HUES6 (cell line): ENCODE results near the gene TRIM68.

Experiments
- H3K27ac ChIP-seq: 2 replicates; pipeline ENCODE4 v1.7.0; 2013; ENCODE audit warnings: low read depth, mild to moderate bottlenecking, low read length, inconsistent platforms
- H3K27me3 ChIP-seq: 2 replicates; pipeline ENCODE4 v1.6.1; 2013; ENCODE audit warnings: low read length; ENCODE audit not compliant: control insufficient read depth, insufficient read depth
- H3K36me3 ChIP-seq: 2 replicates; pipeline ENCODE4 v1.6.1; 2013; ENCODE audit warnings: low read length; ENCODE audit not compliant: control insufficient read depth, insufficient read depth
- H3K4me1 ChIP-seq: 2 replicates; pipeline ENCODE4 v1.6.1; 2013; ENCODE audit warnings: low read length; ENCODE audit not compliant: control insufficient read depth, insufficient read depth
- H3K4me3 ChIP-seq: 2 replicates; pipeline ENCODE4 v1.5.1; 2013; ENCODE audit warnings: low read depth, low read length
- H3K9ac ChIP-seq: one replicate; pipeline ENCODE4 v1.6.1; 2013; ENCODE audit warnings: mild to moderate bottlenecking, low read length
- H3K9me3 ChIP-seq: 2 replicates; pipeline ENCODE4 v1.6.1; 2013; ENCODE audit warnings: low read depth, low read length; ENCODE audit not compliant: control insufficient read depth, insufficient read depth

The TRIM68 gene

DNA sequence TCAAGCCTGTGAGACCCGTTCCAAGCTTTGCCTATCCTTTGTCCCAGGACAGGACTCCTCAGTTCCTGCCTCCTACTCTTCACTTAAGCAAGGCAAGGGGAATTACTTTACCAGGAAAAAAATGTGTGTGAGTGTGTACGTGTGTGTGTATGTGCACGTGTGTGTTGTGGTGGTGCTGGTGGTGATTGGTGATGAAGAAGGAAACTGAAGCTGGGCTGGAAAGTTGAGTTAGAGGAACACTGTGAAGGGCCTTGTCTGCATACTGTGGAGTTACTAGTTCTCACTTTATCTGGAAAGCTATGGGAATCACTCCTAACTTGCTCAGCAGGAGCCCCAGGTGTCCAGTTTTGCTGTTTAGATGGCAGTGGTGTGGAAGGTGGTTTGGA is 29.6 kb upstream of the TRIM68 start:
- Histone ChIP-seq H3K9me3 (no peaks in the 10 kb centered on the region), H3K27ac (no peak overlapping the region), H3K4me1 (no peaks in the 10 kb centered on the region; the same call in 1 of the 2 replicates), H3K27me3 (peaks cover 29% of the 10 kb centered on the region), H3K9ac (no peak overlapping the region), H3K4me3 (no peak overlapping the region), H3K36me3 (no peaks in the 10 kb centered on the region)

DNA sequence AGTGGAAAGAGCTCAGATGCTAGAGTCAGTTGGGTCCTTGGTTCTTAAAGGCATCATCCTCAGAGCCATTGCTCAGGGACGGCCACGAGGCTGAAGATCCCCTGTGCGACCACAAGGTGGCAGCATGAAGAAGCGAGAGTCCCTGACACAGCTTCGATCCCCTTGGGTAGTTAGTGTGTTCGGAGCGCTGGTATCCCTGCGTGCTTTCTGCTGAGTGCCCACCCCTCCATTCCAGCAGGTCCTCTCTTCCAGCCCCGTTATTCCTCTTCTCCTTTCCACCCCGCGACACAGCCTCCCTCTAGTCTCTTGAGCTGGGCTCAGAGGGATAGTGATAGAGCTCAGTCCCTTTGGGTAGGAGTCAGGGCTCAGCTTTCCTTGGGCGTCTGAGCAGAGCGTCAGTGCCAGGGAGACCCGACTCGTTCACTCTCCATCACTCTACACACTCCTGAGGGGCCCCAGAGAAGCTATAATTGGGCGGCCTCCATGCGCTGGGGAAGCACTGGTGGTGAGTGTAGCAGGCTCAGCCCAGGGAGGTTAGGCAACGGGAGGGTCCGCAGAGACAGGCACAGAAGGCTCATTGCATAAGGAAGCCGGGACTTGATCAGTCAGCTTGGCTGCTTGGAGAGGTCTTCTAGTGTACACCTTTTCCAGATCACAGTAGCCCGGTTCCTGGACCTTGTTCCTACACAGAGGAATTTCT is 29.1 kb upstream of the TRIM68 start, which contains the start of gene OR51D1:
Gene OR51D1, plus strand, starts transcription at position 516 of the 700 bp plus-strand sequence. CDS start 2,314 bp downstream, outside the sequence.
- Histone ChIP-seq H3K9me3 (no peaks in the 10 kb centered on the region), H3K27ac (no peak within 1 kb of the TSS), H3K9ac (no peak within 1 kb of the TSS), H3K27me3 (peaks cover 29% of the 10 kb centered on the region), H3K4me1 (no peaks in the 10 kb centered on the region; the same call in 1 of the 2 replicates), H3K4me3 (peak within 1 kb of the TSS; percentile 52), H3K36me3 (no peaks in the 10 kb centered on the region)

DNA sequence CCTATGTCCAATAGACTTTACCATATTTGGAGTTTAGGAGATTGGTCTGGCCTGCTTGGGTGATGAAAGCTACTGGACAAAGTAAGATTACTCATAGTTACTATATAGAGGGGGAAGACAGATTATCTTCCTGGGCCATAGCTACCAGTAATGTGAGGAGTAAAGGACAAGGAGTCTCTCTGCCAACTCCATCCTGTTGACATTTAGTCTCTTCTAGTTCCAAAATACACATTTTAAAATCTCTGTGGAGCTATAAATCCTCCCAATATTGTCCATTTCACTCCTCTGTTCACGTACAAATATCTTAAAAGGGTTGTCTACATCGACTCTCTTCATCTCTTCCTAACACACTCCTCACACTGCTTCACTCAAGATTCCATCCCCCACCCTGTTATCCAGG is 28.1 kb upstream of the TRIM68 start:
- peaks cover 29% of the 10 kb centered on the region for H3K27me3 ChIP-seq
- H3K9ac ChIP-seq, result no peak overlapping the region
- no peaks in the 10 kb centered on the region for H3K9me3 ChIP-seq
- H3K4me1 ChIP-seq, result no peaks in the 10 kb centered on the region
- no peaks in the 10 kb centered on the region for H3K36me3 ChIP-seq
- no peak overlapping the region for H3K4me3 ChIP-seq
- H3K27ac ChIP-seq, result no peak overlapping the region

DNA sequence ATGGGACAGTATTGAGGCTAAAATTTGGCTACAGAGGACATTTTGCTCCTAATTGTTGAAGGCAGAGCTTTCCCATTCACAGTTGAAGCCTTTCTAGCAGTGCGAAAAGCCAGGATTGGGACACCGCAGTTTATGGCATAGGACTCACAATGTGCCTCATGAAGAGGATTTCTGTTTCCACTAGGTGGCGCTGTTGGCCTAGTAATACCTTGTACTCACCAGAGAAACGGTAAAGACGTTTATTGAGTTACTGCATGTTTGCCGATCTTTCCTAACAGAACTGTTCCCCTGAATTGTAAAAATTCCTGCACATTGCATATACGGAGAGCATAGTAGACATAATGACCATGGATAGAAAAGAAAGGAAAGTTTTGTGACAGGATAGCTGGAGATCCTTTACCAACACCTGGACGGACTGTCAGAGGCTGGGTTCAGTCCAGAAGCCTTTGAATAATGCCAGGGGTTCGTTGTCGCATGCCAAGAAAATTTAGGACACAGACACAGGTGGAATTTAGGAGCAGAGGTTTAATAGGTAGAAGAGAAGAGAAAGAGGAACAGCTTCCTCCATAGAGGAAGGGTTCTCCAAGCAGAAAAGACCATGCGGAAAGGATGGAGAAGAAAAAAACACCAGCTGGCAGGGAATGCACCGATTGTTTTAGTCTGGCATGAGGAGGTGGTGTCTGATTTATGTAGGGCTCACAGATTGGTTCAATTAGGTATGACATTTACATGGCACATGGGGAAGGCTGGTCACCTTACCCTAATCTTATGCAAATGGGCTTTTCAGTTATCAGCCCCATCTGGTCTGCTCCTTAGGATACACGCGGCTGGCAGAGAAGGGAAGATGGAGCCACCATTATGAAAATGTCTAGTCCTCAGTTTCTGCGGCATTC is 18.4 kb upstream of the TRIM68 start:
- Histone ChIP-seq H3K4me1 (peaks cover 12% of the 10 kb centered on the region; the same call in 1 of the 2 replicates), H3K36me3 (no peaks in the 10 kb centered on the region), H3K27ac (no peak overlapping the region), H3K9me3 (no peaks in the 10 kb centered on the region), H3K9ac (no peak overlapping the region), H3K27me3 (no peaks in the 10 kb centered on the region), H3K4me3 (no peak overlapping the region)

DNA sequence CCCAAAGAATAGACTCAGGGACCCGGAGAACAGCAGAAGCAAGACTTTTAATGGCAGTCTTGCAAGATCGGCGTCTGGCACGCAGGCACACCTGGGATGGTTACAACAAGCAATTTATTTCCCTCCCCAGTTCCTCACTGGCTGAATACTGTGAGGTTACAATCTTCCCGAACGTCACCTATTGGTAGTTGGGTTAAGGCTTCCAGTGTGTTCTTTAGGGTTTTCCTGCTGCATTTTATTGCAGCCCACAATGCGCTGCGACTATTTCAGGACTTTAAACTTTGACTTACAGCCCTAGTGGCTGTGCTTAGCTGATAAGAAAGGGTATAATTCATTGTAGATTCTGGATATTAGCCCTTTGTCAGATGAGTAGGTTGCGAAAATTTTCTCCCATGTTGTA is 11.5 kb upstream of the TRIM68 start:
- Histone ChIP-seq H3K27ac (no peak overlapping the region), H3K9me3 (no peaks in the 10 kb centered on the region), H3K9ac (no peak overlapping the region), H3K4me1 (no peaks in the 10 kb centered on the region), H3K27me3 (no peaks in the 10 kb centered on the region), H3K36me3 (no peaks in the 10 kb centered on the region), H3K4me3 (no peak overlapping the region)

DNA sequence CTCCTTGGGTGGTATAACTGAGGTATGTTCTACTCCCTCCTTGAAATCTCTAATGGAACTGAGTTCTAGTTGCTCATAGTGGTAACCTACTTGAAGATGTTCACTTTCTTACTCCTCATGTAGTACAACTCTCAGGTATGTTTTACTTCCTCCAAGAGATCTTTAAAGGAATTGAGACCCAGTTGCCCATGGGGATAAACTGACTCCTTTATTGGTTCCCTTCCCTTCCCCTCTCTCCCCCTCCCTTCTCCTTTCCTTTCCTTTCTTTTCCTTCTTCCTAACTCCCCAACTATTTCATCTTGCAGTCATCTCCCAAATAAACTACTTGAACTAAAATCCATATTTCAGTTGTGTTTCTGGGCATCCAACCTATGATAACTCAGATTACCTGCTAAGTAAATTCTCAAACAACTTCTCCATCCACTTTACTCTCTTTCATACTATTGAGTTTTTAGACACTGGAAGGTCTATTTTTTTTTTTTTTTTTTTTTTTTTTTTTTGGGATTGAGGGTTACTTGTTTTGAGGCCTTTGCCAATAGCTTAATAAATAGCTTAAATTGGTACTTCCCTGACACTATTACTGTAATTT is 7.9 kb upstream of the TRIM68 start:
- Histone ChIP-seq H3K27me3 (peaks cover 6% of the 10 kb centered on the region; the same call in 1 of the 2 replicates), H3K4me3 (no peak overlapping the region), H3K9ac (no peak overlapping the region), H3K4me1 (no peaks in the 10 kb centered on the region), H3K36me3 (no peaks in the 10 kb centered on the region), H3K9me3 (no peaks in the 10 kb centered on the region), H3K27ac (no peak overlapping the region)

DNA sequence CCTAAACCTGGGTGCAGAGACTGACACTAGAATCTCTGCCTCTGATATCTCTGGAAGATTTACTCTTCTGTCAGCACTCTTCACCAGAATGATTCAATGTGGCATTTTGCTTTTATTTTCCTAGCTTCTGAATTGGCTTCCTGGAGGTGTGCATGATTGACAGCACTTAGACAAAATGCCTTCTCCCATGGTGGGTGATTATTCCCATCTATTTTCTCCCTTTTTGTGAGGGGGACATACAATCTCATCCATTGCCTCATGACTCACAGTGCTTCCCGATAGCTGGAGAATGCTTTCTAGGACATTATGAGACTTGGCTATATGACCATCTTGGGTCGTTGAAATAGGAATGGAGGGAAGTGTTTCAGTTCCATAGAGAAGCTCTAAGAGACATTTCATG is 4.0 kb upstream of the TRIM68 start:
- Histone ChIP-seq H3K9ac (no peak overlapping the region), H3K36me3 (no peaks in the 10 kb centered on the region), H3K27me3 (peaks cover 13% of the 10 kb centered on the region; the same call in 1 of the 2 replicates), H3K4me3 (no peak overlapping the region), H3K4me1 (no peaks in the 10 kb centered on the region), H3K27ac (no peak overlapping the region), H3K9me3 (no peaks in the 10 kb centered on the region)

DNA sequence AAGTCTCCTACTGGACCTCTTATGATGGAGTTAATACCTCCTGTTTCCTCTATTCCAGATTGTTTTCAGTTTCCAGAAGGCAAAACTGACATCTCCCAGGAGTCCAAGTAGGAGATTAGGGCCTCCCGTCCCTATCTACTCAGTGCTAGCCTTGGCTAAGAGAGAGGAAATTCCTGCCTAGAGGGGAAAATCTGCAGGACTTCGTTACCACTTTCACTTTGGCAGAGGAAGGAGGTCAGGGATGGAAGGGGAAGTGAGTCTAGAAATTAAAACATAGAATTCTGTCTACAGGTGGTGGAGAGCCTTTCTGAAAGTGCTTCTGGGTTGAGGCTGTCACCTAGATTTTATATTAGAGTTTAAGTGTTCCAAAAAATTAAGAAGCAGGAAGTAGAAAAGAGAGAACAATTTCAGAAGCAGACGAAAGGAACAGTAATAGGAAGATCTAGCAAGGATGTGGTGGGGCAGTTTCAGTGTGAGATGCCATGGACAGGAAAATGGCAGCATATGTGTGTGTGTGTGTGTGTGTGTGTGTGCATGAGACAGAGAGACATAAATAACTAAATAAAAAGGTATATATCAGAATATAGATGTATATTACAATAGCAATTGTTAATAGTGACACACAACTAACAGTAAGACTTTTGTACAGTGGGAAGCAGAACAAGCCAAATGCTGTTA is 2.4 kb upstream of the TRIM68 start:
- H3K4me1 ChIP-seq, result no peaks in the 10 kb centered on the region
- no peaks in the 10 kb centered on the region for H3K9me3 ChIP-seq
- no peaks in the 10 kb centered on the region for H3K36me3 ChIP-seq
- no peak overlapping the region for H3K4me3 ChIP-seq
- no peak overlapping the region for H3K9ac ChIP-seq
- peaks cover 13% of the 10 kb centered on the region; the same call in 1 of the 2 replicates for H3K27me3 ChIP-seq
- H3K27ac ChIP-seq, result no peak overlapping the region

DNA sequence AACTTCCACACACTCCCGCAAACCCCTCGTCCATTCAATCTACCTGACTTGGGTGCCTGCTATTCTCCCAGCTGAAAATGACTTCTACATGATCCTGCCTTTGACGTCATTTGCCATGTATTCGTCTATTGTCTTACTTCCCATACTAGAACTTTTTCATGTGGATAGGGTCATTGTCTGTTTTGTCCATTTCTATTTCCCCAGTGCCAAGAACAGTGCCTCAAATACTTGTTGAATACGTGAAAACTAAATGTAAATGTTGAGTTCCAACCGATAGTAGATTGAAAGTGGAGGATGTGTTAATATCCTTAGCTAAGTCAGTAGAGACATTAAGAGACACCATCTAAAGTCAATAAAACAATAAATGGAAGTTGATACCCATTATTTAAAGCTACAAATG is 935 bp downstream of the TRIM68 start:
- Histone ChIP-seq H3K36me3 (no peaks in the 10 kb centered on the region), H3K27me3 (peaks cover 8% of the 10 kb centered on the region; the same call in 1 of the 2 replicates), H3K27ac (no peak overlapping the region), H3K9ac (no peak overlapping the region), H3K9me3 (no peaks in the 10 kb centered on the region), H3K4me1 (no peaks in the 10 kb centered on the region), H3K4me3 (peak overlapping the region; percentile 72)

DNA sequence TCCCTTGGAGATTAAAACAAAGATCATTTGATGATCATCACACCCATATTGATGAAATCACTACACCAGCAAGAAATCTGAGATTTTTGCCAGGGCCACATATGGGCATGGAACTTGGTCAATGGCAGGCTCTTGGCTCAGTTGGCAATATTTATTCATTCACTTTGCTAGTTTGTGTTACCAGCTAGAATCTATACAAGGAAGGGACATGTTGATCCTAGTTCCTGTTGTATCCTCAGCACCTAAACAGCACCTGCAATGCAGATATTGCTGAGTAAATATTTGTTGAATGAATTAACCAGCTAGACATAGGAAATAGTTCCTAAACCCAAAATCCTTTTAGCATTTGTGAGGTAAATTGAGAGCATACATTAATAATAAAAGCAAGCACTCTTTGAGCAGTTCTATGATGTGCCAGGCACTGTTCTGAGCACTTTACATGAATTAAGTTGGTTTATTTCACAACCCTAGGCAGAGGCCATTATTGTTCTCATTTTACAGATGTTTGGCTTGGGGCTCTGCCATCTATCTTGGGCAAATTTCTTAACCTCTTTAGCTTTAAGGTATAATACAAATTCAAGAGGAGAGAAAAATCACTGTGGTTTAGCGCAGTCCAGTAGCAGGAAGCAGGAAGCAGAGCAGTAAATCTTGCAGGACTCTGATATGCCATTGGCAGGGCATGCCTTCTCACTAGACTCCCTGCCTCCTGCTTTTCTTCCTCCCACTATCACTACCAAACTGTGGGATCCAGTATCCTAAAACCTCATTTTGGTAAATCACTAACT is 1.6 kb downstream of the TRIM68 start:
- Histone ChIP-seq H3K36me3 (peaks cover 6% of the 10 kb centered on the region), H3K4me3 (no peak overlapping the region), H3K9me3 (no peaks in the 10 kb centered on the region), H3K4me1 (no peaks in the 10 kb centered on the region), H3K27ac (no peak overlapping the region), H3K27me3 (peaks cover 8% of the 10 kb centered on the region; the same call in 1 of the 2 replicates), H3K9ac (no peak overlapping the region)
